SK-N-SH (cell line): ENCODE measurements around the gene GARRE1. TPM values are rescaled to one million over a fixed set of nuclear protein-coding genes. Genes with fewer than 3 reads are reported as not detected.

Source experiments
- CTCF ChIA-PET: fragments of 300-600, 350-600 bp; formaldehyde crosslinking; extraction: SDS; loops from one replicate; lab custom pipeline; 2021; lab: Yijun Ruan, JAX
- POLR2A ChIA-PET: fragments of 350-600 bp; sonication (Branson Sonifier 250); formaldehyde crosslinking; extraction: SDS; loops from one replicate; lab custom pipeline; 2020; ENCODE audit warnings: antibody characterized with exemption, inconsistent platforms; lab: Yijun Ruan, JAX
- DNase-seq: peaks from one replicate; pipeline ENCODE4 v3.0.0; 2012
- H2AFZ ChIP-seq: fragments of 200-600 bp; sonication (generic); 2 replicates; pipeline ENCODE4 v1.8.1; 2016; ENCODE audit warnings: antibody characterized with exemption, mild to moderate bottlenecking, low read depth
- H3F3A ChIP-seq: fragments of 200-600 bp; sonication (generic); replicated peaks from 2 replicates; pipeline ENCODE3; 2016; ENCODE audit warnings: antibody characterized with exemption, mild to moderate bottlenecking; ENCODE audit not compliant: insufficient read depth
- H3K27ac ChIP-seq, 2 experiments: fragments of 200-500 bp in 1 of 2; fragments of 200-600 bp in 1 of 2; sonication (Bioruptor generic) in 1 of 2; sonication (generic), shearing (Covaris generic) in 1 of 2; 2 replicates each; pipeline versions ENCODE4 v1.5.1 to v1.6.1; 2014 to 2016; ENCODE audit warnings: low read depth in 2 of 2, inconsistent platforms in 1 of 2, low read length in 1 of 2, mild to moderate bottlenecking in 1 of 2, mixed read lengths in 1 of 2
- H3K27me3 ChIP-seq: fragments of 200-600 bp; sonication (generic), shearing (Covaris generic); 2 replicates; pipeline ENCODE4 v1.6.1; 2016; ENCODE audit warnings: mixed run types; ENCODE audit not compliant: insufficient read depth
- H3K36me3 ChIP-seq, 2 experiments: fragments of 200-500 bp in 1 of 2; fragments of 200-600 bp in 1 of 2; sonication (Bioruptor generic) in 1 of 2; sonication (generic) in 1 of 2; replicated peaks in 1 of 2; 2 replicates each; pipeline versions ENCODE3 to v1.5.1; 2014 to 2016; ENCODE audit warnings: low read length in 1 of 2, mild to moderate bottlenecking in 1 of 2; ENCODE audit not compliant: insufficient read depth in 2 of 2, control insufficient read depth in 1 of 2
- H3K4me1 ChIP-seq, 2 experiments: fragments of 200-500 bp in 1 of 2; fragments of 200-600 bp in 1 of 2; sonication (Bioruptor generic) in 1 of 2; sonication (generic), shearing (Covaris generic) in 1 of 2; 2 replicates each; pipeline versions ENCODE4 v1.5.1 to v1.6.1; 2014 to 2016; ENCODE audit warnings: low read depth in 1 of 2, low read length in 1 of 2, mixed run types in 1 of 2; ENCODE audit not compliant: insufficient read depth in 2 of 2, control insufficient read depth in 1 of 2
- H3K4me2 ChIP-seq: fragments of 200-600 bp; sonication (generic), shearing (Covaris generic); 2 replicates; pipeline ENCODE4 v1.6.1; 2017; ENCODE audit warnings: mixed run types
- H3K4me3 ChIP-seq, 2 experiments: fragments of 200-500 bp in 1 of 2; fragments of 200-600 bp in 1 of 2; sonication (Bioruptor generic) in 1 of 2; sonication (generic), shearing (Covaris generic) in 1 of 2; 2 replicates each; pipeline versions ENCODE4 v1.5.1 to v1.8.1; 2014 to 2016; ENCODE audit warnings: low read depth in 2 of 2, inconsistent platforms in 1 of 2, low read length in 1 of 2, mild to moderate bottlenecking in 1 of 2, mixed read lengths in 1 of 2, moderate library complexity in 1 of 2
- H3K79me2 ChIP-seq: fragments of 200-600 bp; sonication (generic); 2 replicates; pipeline ENCODE4 v1.8.1; 2017; ENCODE audit warnings: mild to moderate bottlenecking; ENCODE audit not compliant: insufficient read depth
- H3K9ac ChIP-seq: fragments of 200-600 bp; sonication (generic); 2 replicates; pipeline ENCODE4 v1.6.1; 2017; ENCODE audit warnings: mixed run types
- H3K9me2 ChIP-seq: fragments of 200-600 bp; sonication (generic); 2 replicates; pipeline ENCODE4 v1.6.1; 2017; ENCODE audit warnings: mixed run types
- H3K9me3 ChIP-seq: fragments of 200-600 bp; sonication (generic); 2 replicates; pipeline ENCODE4 v1.6.1; 2017; ENCODE audit warnings: mixed run types, mild to moderate bottlenecking, moderate library complexity
- H4K20me1 ChIP-seq: fragments of 200-600 bp; sonication (generic); 2 replicates; pipeline ENCODE4 v1.6.1; 2017; ENCODE audit warnings: mild to moderate bottlenecking, mixed run types; ENCODE audit not compliant: insufficient read depth
- CHD2 ChIP-seq: fragments of 150-350 bp; IDR thresholded peaks from 2 replicates; pipeline ENCODE4 v1.6.1; 2018; ENCODE audit warnings: low read length; ENCODE audit not compliant: partially characterized antibody
- ELF1 ChIP-seq: IDR thresholded peaks from 2 replicates; pipeline ENCODE4 v1.4.0; 2012
- EP300 ChIP-seq, 2 experiments: IDR thresholded peaks; 2 replicates each; pipeline versions ENCODE4 v1.4.0 to v1.6.1; 2012; ENCODE audit warnings: borderline replicate concordance in 1 of 2, low read depth in 1 of 2, low read length in 1 of 2
- FOXJ3 ChIP-seq: sonication (generic); formaldehyde crosslinking; IDR thresholded peaks from 2 replicates; pipeline ENCODE4 v1.5.1; 2020; ENCODE audit warnings: mild to moderate bottlenecking, missing genetic modification reagents
- FOXM1 ChIP-seq: IDR thresholded peaks from 2 replicates; pipeline ENCODE4 v1.4.0; 2012; ENCODE audit warnings: low read depth, mild to moderate bottlenecking
- GATA2 ChIP-seq: sonication (generic); formaldehyde crosslinking; IDR thresholded peaks from 2 replicates; pipeline ENCODE4 v1.5.0; 2020; ENCODE audit warnings: mild to moderate bottlenecking, missing genetic modification reagents
- JUND ChIP-seq: IDR thresholded peaks from 2 replicates; pipeline ENCODE4 v1.4.0; 2012
- MAX ChIP-seq: IDR thresholded peaks from 2 replicates; pipeline ENCODE4 v1.4.0; 2012; ENCODE audit warnings: low read depth
- NFIC ChIP-seq: IDR thresholded peaks from 2 replicates; pipeline ENCODE4 v1.4.0; 2012; ENCODE audit warnings: borderline replicate concordance
- NRF1 ChIP-seq: IDR thresholded peaks from 2 replicates; pipeline ENCODE4 v1.6.1; 2012; ENCODE audit warnings: low read depth, mild to moderate bottlenecking, low read length
- RAD21 ChIP-seq: IDR thresholded peaks from 2 replicates; pipeline ENCODE4 v1.6.1; 2012; ENCODE audit warnings: mild to moderate bottlenecking, low read length
- REST ChIP-seq: IDR thresholded peaks from 2 replicates; pipeline ENCODE4 v1.6.1; 2012; ENCODE audit warnings: mild to moderate bottlenecking, low read depth, low read length, moderate library complexity
- RFX5 ChIP-seq: IDR thresholded peaks from 2 replicates; pipeline ENCODE4 v1.6.1; 2012; ENCODE audit warnings: mild to moderate bottlenecking, improper control_type of control experiment, low read length
- RXRA ChIP-seq: IDR thresholded peaks from 2 replicates; pipeline ENCODE4 v1.4.0; 2012; ENCODE audit warnings: low read depth, mild to moderate bottlenecking, borderline replicate concordance
- TAF1 ChIP-seq: IDR thresholded peaks from 2 replicates; pipeline ENCODE4 v1.6.1; 2012; ENCODE audit warnings: low read depth, mild to moderate bottlenecking, low read length, moderate library complexity, borderline replicate concordance
- TCF12 ChIP-seq: IDR thresholded peaks from 2 replicates; pipeline ENCODE4 v1.4.0; 2012
- YY1 ChIP-seq: IDR thresholded peaks from 2 replicates; pipeline ENCODE4 v1.4.0; 2012; ENCODE audit warnings: low read depth, mild to moderate bottlenecking
- WGBS: methylation state at CpG from one replicate; pipeline ENCODE4 v1.1.6; 2017; ENCODE audit warnings: low lambda C conversion rate; 5-methylcytosine and 5-hydroxymethylcytosine counted together
- polyA plus RNA-seq, 3 experiments: library from polyadenylated mRNA; depleted of rRNA; stranded (reverse); fragments of >200 nt; gene quantifications; 2 replicates each; pipeline ENCODE4 v1.2.3, GENCODE V29; 2012
- TF ChIP-seq, protein P1 (sequence below): fragments of 150-350 bp; IDR thresholded peaks from 2 replicates; pipeline ENCODE4 v1.6.1; 2017; ENCODE audit warnings: antibody characterized with exemption, low read length, low read depth, borderline replicate concordance
- TF ChIP-seq, protein P2 (sequence below): fragments of 150-350 bp; IDR thresholded peaks from 2 replicates; pipeline ENCODE4 v1.6.1; 2016; ENCODE audit warnings: mild to moderate bottlenecking, low read depth, low read length
- TF ChIP-seq, protein P3 (sequence below): IDR thresholded peaks from 2 replicates; pipeline ENCODE4; 2012

The GARRE1 gene
- polyA plus RNA-seq, 1 of the 3 experiments (the other 2 are of a cell fraction): 9.7 TPM

DNA sequence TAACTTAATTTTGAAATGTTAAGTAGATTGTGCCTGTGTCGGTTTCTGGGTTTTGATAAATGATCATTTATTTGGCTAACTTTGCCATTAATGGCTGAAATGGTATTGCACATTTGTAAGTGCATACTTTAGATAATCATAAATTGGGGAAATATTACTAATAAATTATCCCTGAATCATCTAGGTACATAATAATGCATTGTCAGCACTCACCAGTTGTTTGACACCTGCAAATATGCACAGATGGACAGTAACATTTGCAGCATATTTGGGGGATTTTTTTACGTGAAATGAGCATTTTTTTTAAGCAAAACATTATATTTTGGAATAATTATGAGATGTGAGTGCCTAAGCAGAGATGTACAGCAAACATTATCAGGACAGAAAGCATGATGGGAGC, 41.1 kb upstream of the GARRE1 start:
- POLR2A ChIA-PET: no interaction called here
- Histone ChIP-seq H3K36me3 (peaks cover 30 to 51% of the 10 kb centered on the region in 2 experiments), H3K4me1 (peaks cover 2 to 11% of the 10 kb centered on the region in 2 experiments; a peak in 2 of 4 replicates)
- CTCF ChIA-PET: no interaction called here
- TF ChIP-seq, protein P1, sequence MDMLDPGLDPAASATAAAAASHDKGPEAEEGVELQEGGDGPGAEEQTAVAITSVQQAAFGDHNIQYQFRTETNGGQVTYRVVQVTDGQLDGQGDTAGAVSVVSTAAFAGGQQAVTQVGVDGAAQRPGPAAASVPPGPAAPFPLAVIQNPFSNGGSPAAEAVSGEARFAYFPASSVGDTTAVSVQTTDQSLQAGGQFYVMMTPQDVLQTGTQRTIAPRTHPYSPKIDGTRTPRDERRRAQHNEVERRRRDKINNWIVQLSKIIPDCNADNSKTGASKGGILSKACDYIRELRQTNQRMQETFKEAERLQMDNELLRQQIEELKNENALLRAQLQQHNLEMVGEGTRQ: no peak
- TF ChIP-seq JUND (no peak), GATA2 (no peak), YY1 (no peak), RFX5 (no peak), EP300 (IDR thresholded peaks at IDR 0.05; ENCODE audit: borderline replicate concordance in 1 of 2, low read depth in 1 of 2, low read length in 1 of 2) (no peak), MAX (no peak), FOXJ3 (no peak), NFIC (no peak), ELF1 (no peak), NRF1 (no peak), CHD2 (no peak)
- TF ChIP-seq, all 33 proteins: peak for 0
- peaks cover 67% of the 10 kb centered on the region for H4K20me1 ChIP-seq
- no peak overlapping the region for H3K27ac ChIP-seq
- no peaks in the 10 kb centered on the region for H3K9me2 ChIP-seq
- WGBS: 99% methylated on average over 2 of the region's 2 CpGs
- no peak overlapping the region for H3K4me2 ChIP-seq
- no peak overlapping the region for H3K9ac ChIP-seq
- no peak overlapping the region for H3K4me3 ChIP-seq
- H3K79me2 ChIP-seq: peaks cover 19% of the 10 kb centered on the region
- no peaks in the 10 kb centered on the region for H3K9me3 ChIP-seq
- no peaks in the 10 kb centered on the region for H3K27me3 ChIP-seq
- DNase-seq: no peak
- H2AFZ ChIP-seq: no peak overlapping the region
- H3F3A ChIP-seq: peaks cover 20% of the 10 kb centered on the region

DNA sequence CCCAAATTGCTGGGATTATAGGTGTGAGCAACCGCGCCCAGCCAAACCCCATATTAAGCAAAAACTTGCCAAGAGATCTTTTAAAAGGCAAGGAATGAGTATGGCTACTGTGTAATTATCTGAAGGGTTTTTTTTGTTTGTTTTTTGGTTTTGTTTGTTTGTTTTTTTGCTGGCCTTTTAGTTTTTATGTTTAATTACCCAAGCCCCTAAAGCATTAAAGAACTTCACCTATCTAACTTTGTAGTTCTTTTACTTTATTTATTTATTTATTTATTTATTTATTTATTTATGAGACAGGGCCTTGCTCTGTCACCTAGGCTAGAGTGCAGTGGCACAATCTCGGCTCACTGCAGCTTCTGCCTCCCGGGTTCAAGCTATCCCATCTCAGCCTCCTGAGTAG, 40.3 kb upstream of the GARRE1 start:
- peaks cover 69% of the 10 kb centered on the region for H4K20me1 ChIP-seq
- H3K79me2 ChIP-seq: peaks cover 24% of the 10 kb centered on the region
- ChIA-PET POLR2A (no interaction called here), CTCF (interaction anchor here (1.6 kb wide), 1 partner anchor 436 kb away, joined by 4 read pairs; no protein-coding TSS in a partner anchor)
- H3K9me3 ChIP-seq: no peaks in the 10 kb centered on the region
- H3K4me2 ChIP-seq: no peak overlapping the region
- WGBS: 96% methylated on average over 4 of the region's 4 CpGs
- H3K9ac ChIP-seq: no peak overlapping the region
- DNase-seq: no peak
- H3K27ac ChIP-seq: no peak overlapping the region
- peaks cover 6 to 17% of the 10 kb centered on the region in 2 experiments for H3K4me1 ChIP-seq
- H3K36me3 ChIP-seq: peaks cover 27 to 46% of the 10 kb centered on the region in 2 experiments
- H3K4me3 ChIP-seq: no peak overlapping the region
- peaks cover 27% of the 10 kb centered on the region for H3F3A ChIP-seq
- no peak overlapping the region for H2AFZ ChIP-seq
- H3K27me3 ChIP-seq: no peaks in the 10 kb centered on the region
- H3K9me2 ChIP-seq: no peaks in the 10 kb centered on the region
- TF ChIP-seq RAD21: no peak
- TF ChIP-seq, protein P2, sequence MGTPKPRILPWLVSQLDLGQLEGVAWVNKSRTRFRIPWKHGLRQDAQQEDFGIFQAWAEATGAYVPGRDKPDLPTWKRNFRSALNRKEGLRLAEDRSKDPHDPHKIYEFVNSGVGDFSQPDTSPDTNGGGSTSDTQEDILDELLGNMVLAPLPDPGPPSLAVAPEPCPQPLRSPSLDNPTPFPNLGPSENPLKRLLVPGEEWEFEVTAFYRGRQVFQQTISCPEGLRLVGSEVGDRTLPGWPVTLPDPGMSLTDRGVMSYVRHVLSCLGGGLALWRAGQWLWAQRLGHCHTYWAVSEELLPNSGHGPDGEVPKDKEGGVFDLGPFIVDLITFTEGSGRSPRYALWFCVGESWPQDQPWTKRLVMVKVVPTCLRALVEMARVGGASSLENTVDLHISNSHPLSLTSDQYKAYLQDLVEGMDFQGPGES: no peak
- TF ChIP-seq TCF12: no peak
- TF ChIP-seq RXRA: no peak
- TF ChIP-seq, protein P1: no peak
- no peak for TF ChIP-seq NRF1
- no peak for TF ChIP-seq YY1
- no peak for TF ChIP-seq REST
- no peak for TF ChIP-seq TAF1
- no peak for TF ChIP-seq FOXM1
- TF ChIP-seq, protein P3, sequence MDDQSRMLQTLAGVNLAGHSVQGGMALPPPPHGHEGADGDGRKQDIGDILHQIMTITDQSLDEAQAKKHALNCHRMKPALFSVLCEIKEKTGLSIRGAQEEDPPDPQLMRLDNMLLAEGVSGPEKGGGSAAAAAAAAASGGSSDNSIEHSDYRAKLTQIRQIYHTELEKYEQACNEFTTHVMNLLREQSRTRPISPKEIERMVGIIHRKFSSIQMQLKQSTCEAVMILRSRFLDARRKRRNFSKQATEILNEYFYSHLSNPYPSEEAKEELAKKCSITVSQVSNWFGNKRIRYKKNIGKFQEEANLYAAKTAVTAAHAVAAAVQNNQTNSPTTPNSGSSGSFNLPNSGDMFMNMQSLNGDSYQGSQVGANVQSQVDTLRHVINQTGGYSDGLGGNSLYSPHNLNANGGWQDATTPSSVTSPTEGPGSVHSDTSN: no peak
